ENCODE measurements around the gene CENPH.

DNA sequence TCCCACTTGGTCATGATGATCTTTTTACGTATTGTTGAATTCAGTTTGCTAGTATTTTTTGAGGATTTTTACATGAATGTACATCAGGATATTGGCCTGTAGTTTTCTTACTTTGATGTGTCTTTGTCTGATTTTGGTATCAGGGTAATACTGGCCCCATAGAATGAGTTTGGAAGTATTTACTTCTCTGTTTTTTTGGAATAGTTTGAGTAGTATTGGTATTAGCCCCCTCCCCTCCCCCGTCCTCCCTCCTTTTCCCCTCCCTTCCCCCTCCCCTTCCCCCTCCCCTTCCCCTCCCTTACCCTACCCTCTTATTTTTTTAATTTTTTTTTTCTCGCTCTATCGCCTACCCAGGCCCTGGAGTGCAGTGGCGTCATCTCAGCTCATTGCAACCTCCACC, 55.6 kb downstream of the CENPH start:
- TF ChIP-seq, protein P1, sequence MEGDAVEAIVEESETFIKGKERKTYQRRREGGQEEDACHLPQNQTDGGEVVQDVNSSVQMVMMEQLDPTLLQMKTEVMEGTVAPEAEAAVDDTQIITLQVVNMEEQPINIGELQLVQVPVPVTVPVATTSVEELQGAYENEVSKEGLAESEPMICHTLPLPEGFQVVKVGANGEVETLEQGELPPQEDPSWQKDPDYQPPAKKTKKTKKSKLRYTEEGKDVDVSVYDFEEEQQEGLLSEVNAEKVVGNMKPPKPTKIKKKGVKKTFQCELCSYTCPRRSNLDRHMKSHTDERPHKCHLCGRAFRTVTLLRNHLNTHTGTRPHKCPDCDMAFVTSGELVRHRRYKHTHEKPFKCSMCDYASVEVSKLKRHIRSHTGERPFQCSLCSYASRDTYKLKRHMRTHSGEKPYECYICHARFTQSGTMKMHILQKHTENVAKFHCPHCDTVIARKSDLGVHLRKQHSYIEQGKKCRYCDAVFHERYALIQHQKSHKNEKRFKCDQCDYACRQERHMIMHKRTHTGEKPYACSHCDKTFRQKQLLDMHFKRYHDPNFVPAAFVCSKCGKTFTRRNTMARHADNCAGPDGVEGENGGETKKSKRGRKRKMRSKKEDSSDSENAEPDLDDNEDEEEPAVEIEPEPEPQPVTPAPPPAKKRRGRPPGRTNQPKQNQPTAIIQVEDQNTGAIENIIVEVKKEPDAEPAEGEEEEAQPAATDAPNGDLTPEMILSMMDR (conservative IDR thresholded peaks at IDR 0.05 in 1 of 2, IDR thresholded peaks at IDR 0.05 in 1 of 2; ENCODE audit: extremely low read depth in 1 of 2, insufficient read depth in 1 of 2, low read depth in 1 of 2, low read length in 2 of 2), result no peak
- TF ChIP-seq EZH2 (IDR thresholded peaks at IDR 0.05; ENCODE audit: borderline replicate concordance, low read length), result no peak
